OCI-LY7 (cell line): ENCODE measurements around the gene MGAT5B. TPM values are rescaled to one million over a fixed set of nuclear protein-coding genes. Genes with fewer than 3 reads are reported as not detected.

Experiments
- BruUV-seq: library from RNA; stranded (reverse); fragments of 400-500 nt; replicated peaks from 2 replicates; lab custom pipeline; 2021; lab: Mats Ljungman, UMichigan
- CTCF ChIA-PET: fragments of 300-600 bp; sonication (Branson Sonifier 250); formaldehyde crosslinking; loops from one replicate; lab custom pipeline; 2022; ENCODE audit warnings: antibody characterized with exemption; ENCODE audit not compliant: unreplicated experiment; lab: Charles Lee
- POLR2A ChIA-PET: fragments of 300-600 bp; sonication (Branson Sonifier 250); formaldehyde crosslinking; loops from one replicate; lab custom pipeline; 2022; ENCODE audit warnings: antibody characterized with exemption; lab: Charles Lee
- DNase-seq: peaks from one replicate; pipeline ENCODE4 v3.0.0-alpha.2; 2015; ENCODE audit warnings: low spot score
- H2AFZ ChIP-seq: fragments of 200-600 bp; sonication (generic), shearing (Covaris generic); 2 replicates; pipeline ENCODE4 v1.6.1; 2014; ENCODE audit warnings: mild to moderate bottlenecking, antibody characterized with exemption, low read length, moderate library complexity
- H3K27ac ChIP-seq: fragments of 200-600 bp; sonication (generic); 2 replicates; pipeline ENCODE4 v1.5.1; 2014; ENCODE audit warnings: mixed run types, low read depth, mild to moderate bottlenecking, moderate library complexity, low read length, inconsistent platforms; ENCODE audit not compliant: poor library complexity, severe bottlenecking
- H3K36me3 ChIP-seq: fragments of 200-600 bp; sonication (generic); 2 replicates; pipeline ENCODE4 v1.6.1; 2014; ENCODE audit warnings: mild to moderate bottlenecking, antibody characterized with exemption, low read length, moderate library complexity, mixed read lengths; ENCODE audit not compliant: insufficient read depth
- H3K4me1 ChIP-seq: fragments of 200-600 bp; sonication (generic); 2 replicates; pipeline ENCODE4 v1.5.1; 2014; ENCODE audit warnings: mild to moderate bottlenecking, low read length; ENCODE audit not compliant: insufficient read depth, poor library complexity, severe bottlenecking
- H3K4me2 ChIP-seq: fragments of 200-600 bp; sonication (generic); 2 replicates; pipeline ENCODE4 v1.6.1; 2014; ENCODE audit warnings: mild to moderate bottlenecking, low read length
- H3K4me3 ChIP-seq: fragments of 200-600 bp; sonication (generic); 2 replicates; pipeline ENCODE4 v1.5.1; 2014; ENCODE audit warnings: mild to moderate bottlenecking, low read depth, low read length; ENCODE audit not compliant: poor library complexity, severe bottlenecking
- H3K79me2 ChIP-seq: fragments of 200-600 bp; sonication (generic); 2 replicates; pipeline ENCODE4 v1.6.1; 2016; ENCODE audit warnings: low read depth, mild to moderate bottlenecking, low read length, moderate library complexity, mixed read lengths; ENCODE audit not compliant: insufficient read depth
- H3K9me2 ChIP-seq: fragments of 200-600 bp; sonication (generic); 2 replicates; pipeline ENCODE4 v1.6.1; 2016; ENCODE audit warnings: mild to moderate bottlenecking, low read length, mixed read lengths; ENCODE audit not compliant: insufficient read depth
- H3K9me3 ChIP-seq: fragments of 200-600 bp; sonication (generic); 2 replicates; pipeline ENCODE4 v1.6.1; 2014; ENCODE audit warnings: mild to moderate bottlenecking, mixed run types, low read length, mixed read lengths
- H4K20me1 ChIP-seq: fragments of 200-600 bp; sonication (generic); 2 replicates; pipeline ENCODE4 v1.6.1; 2014; ENCODE audit warnings: mild to moderate bottlenecking, antibody characterized with exemption, low read length, moderate library complexity, mixed read lengths; ENCODE audit not compliant: insufficient read depth
- EZH2phosphoT487 ChIP-seq: fragments of 200-600 bp; sonication (generic); IDR thresholded peaks from 2 replicates; pipeline ENCODE4 v1.6.1; 2018; ENCODE audit warnings: low read depth, borderline replicate concordance, mild to moderate bottlenecking, mixed run types, antibody characterized with exemption, low read length, moderate library complexity, mixed read lengths
- intact Hi-C: fragments of 100-400 bp; cut with micrococcal nuclease; formaldehyde crosslinking; loops from one replicate; pipeline ENCODE4 v1.10.0; 2022; ENCODE audit not compliant: unreplicated experiment
- total RNA-seq, 2 experiments: library from RNA; depleted of rRNA in 1 of 2; stranded (reverse); fragments of >200 nt in 1 of 2; shearing (Covaris generic) in 1 of 2; gene quantifications; 2 replicates each; pipeline ENCODE4 v1.2.3, GENCODE V29; 2014 to 2022
- TF ChIP-seq, protein P1 (sequence below): fragments of 200-600 bp; sonication (generic); conservative IDR thresholded peaks from 2 replicates; pipeline ENCODE4 v1.5.1; 2014; ENCODE audit warnings: mild to moderate bottlenecking, antibody characterized with exemption, low read length, moderate library complexity, mixed read lengths

MGAT5B gene
- total RNA-seq, 2 experiments from 2014 or later = 1.4 to 2.5 TPM

GRCh38 chr17:76953066-76953465, 84.9 kb downstream of the MGAT5B start:
- intact Hi-C loops = no loop called here
- Histone ChIP-seq H3K36me3 (no peaks in the 10 kb centered on the region), H4K20me1 (no peaks in the 10 kb centered on the region), H3K4me1 (peaks cover 17% of the 10 kb centered on the region), H3K27ac (no peak overlapping the region), H2AFZ (no peak overlapping the region), H3K4me2 (no peak overlapping the region), H3K9me3 (no peaks in the 10 kb centered on the region), H3K4me3 (no peak overlapping the region), H3K9me2 (no peaks in the 10 kb centered on the region), H3K79me2 (no peaks in the 10 kb centered on the region)
- DNase-seq = no peak
- TF ChIP-seq EZH2phosphoT487 = no peak
- TF ChIP-seq, protein P1, sequence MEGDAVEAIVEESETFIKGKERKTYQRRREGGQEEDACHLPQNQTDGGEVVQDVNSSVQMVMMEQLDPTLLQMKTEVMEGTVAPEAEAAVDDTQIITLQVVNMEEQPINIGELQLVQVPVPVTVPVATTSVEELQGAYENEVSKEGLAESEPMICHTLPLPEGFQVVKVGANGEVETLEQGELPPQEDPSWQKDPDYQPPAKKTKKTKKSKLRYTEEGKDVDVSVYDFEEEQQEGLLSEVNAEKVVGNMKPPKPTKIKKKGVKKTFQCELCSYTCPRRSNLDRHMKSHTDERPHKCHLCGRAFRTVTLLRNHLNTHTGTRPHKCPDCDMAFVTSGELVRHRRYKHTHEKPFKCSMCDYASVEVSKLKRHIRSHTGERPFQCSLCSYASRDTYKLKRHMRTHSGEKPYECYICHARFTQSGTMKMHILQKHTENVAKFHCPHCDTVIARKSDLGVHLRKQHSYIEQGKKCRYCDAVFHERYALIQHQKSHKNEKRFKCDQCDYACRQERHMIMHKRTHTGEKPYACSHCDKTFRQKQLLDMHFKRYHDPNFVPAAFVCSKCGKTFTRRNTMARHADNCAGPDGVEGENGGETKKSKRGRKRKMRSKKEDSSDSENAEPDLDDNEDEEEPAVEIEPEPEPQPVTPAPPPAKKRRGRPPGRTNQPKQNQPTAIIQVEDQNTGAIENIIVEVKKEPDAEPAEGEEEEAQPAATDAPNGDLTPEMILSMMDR = no peak
- ChIA-PET POLR2A (no interaction called here), CTCF (no interaction called here)
- BruUV-seq = no TSS peak

GRCh38 chr17:76953946-76954345, 85.7 kb downstream of the MGAT5B start:
- H3K27ac ChIP-seq = no peak overlapping the region
- intact Hi-C loops = no loop called here
- BruUV-seq = no TSS peak
- H2AFZ ChIP-seq = no peak overlapping the region
- ChIA-PET CTCF (no interaction called here), POLR2A (interaction anchor here (0.6 to 1.7 kb wide), 3 partner anchors 15 to 392 kb away, joined by 4 to 7 read pairs (median 5); no protein-coding TSS in a partner anchor)
- TF ChIP-seq EZH2phosphoT487 = no peak
- TF ChIP-seq, protein P1 = no peak
- H3K4me2 ChIP-seq = no peak overlapping the region
- H3K4me3 ChIP-seq = no peak overlapping the region
- H3K36me3 ChIP-seq = no peaks in the 10 kb centered on the region
- DNase-seq = no peak
- peaks cover 26% of the 10 kb centered on the region for H3K4me1 ChIP-seq
- no peaks in the 10 kb centered on the region for H3K9me3 ChIP-seq
- no peaks in the 10 kb centered on the region for H3K79me2 ChIP-seq
- H3K9me2 ChIP-seq = no peaks in the 10 kb centered on the region
- H4K20me1 ChIP-seq = no peaks in the 10 kb centered on the region

GRCh38 chr17:76955191-76955590, 87.0 kb downstream of the MGAT5B start:
- H3K4me2 ChIP-seq = no peak overlapping the region
- no peaks in the 10 kb centered on the region for H3K9me3 ChIP-seq
- no peaks in the 10 kb centered on the region for H3K79me2 ChIP-seq
- H4K20me1 ChIP-seq = no peaks in the 10 kb centered on the region
- intact Hi-C loops = no loop called here
- DNase-seq = no peak
- CTCF ChIA-PET = no interaction called here
- H3K36me3 ChIP-seq = no peaks in the 10 kb centered on the region
- peaks cover 29% of the 10 kb centered on the region for H3K4me1 ChIP-seq
- TF ChIP-seq, protein P1 = no peak
- TF ChIP-seq EZH2phosphoT487 = no peak
- no peak overlapping the region for H2AFZ ChIP-seq
- no peak overlapping the region for H3K27ac ChIP-seq
- H3K4me3 ChIP-seq = no peak overlapping the region
- POLR2A ChIA-PET = interaction anchor here (1.5 to 4.7 kb wide), 3 partner anchors 13 to 51 kb away, joined by 4 to 40 read pairs (median 7); no protein-coding TSS in a partner anchor
- no peaks in the 10 kb centered on the region for H3K9me2 ChIP-seq
- BruUV-seq = no TSS peak
